NCI-H524 treated with DMSO at 0.1 percent for 48 hours (cell line): ENCODE measurements around the gene ALK.

ENCODE experiments used
- DNase-seq: peaks from one replicate; lab custom pipeline; 2025; lab: John Stamatoyannopoulos, UW

ALK gene

DNA sequence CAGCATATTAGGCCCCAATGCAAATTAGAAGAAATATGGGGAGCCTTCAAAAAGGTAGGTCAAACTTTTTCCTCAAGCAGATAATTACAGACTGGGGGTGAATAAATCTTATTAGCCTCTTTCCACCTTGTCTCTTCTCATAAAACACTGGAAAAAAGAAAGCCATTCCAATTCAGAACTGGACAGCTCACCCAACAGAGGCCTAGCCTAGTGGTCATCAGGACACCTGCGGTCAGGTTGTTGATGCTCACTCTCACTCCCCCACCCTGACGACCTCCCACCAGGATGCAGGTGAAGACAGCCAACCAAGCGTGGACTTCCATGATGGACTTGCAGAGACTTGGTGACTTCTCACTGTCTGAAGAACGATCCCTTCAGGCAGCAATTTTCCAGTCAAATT, 207.1 kb downstream of the ALK start:
- no peak for DNase-seq

DNA sequence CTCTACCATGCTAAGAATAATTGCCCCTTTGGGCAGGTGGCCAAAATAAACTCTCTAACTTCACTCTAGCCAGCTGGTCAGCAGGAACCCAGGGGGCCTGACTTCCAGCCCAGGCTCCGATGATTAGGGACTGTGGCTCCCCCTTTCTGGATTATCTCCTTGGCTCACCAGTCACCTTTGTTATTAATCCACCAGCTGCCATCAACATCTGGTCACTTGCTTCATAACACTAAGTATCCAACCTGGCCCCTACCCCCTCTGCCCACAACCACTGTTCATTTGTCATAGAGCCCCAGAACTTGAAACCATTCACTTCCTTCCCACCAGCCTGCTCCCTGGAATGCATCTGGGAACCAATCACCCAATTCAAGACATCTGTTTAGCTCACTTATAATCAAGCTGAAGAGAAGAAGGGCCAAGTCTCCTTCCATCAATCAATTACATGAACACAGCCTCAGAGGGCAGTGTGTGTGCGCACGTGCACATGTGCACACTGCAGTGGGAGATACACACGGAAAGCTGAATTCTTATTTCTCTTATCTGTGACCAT, 215.1 kb downstream of the ALK start:
- peak; percentile 94 for DNase-seq

DNA sequence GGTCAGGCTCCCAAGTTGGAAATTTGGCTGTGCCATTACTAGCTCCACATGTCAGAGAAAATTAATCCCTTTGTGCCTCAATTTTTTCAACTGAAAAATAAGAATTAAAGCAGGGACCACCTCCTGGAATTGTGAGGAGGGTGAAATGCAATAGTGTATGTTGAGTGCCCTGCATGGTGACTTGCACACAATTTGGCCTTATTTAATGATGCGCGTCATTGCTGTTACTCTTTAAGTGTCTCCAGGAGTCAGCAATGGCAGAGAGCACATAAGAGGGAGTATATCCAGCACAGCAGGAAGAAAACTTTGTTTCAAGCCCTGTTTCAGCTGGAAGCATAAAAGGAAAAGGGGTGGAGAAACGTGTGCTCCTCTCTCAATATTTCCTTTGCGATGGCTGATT, 215.8 kb downstream of the ALK start:
- no peak for DNase-seq

DNA sequence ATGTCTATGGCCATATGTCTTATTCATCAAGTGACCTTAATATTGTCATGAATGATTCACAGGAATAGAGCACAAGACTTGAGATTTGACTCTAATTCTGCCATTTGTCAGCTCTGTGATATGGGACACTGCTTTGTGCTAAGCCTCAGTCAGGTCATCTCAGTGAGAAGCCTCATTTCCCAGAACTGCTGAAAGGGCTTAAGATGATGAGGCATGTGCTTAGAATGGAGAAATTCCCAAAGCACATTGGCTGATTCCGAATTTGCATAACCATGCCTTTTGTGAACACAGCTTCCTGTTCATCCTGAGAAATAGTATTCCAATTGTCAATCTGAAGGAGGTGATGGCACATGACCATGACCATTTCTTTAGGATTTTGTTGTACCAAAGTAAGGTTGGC, 218.1 kb downstream of the ALK start:
- peak; percentile 72 for DNase-seq

DNA sequence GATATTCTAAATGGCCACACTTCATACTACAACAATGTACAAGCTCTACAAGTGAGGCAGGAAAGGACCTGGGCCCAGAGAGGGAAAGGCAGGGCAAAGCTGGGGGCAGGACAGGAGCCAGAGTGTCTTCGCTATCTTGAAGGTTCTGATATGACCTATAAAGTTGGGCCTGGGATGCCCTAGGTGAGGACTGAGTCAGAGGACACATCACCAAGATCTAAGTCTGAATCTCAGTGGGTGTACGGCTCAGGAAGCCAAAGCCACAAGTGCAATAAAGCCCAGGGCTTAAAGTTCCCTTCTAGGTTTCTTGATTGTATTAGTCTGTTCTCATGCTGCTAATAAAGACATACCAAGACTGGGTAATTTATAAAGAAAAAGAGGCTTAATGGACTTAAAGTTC, 219.1 kb downstream of the ALK start:
- no peak for DNase-seq

DNA sequence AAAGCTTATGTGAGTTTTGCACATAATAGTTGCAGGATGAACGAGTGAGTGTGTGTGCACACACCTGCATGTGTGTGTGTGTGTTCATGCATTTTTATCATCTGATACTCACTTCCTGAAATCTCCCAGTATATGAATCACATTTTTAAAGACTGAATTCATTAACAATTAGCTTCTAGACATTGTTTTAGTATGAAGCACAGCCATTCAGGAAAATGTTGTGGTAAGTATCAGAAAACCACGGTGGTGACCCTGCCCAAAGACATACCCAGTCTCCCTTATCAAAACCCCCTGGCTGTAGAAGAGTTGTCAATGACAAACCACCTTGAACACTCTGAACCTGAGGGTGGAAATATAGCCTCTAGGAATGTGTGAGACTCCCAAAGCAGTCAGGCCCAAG, 220.8 kb downstream of the ALK start:
- no peak for DNase-seq

DNA sequence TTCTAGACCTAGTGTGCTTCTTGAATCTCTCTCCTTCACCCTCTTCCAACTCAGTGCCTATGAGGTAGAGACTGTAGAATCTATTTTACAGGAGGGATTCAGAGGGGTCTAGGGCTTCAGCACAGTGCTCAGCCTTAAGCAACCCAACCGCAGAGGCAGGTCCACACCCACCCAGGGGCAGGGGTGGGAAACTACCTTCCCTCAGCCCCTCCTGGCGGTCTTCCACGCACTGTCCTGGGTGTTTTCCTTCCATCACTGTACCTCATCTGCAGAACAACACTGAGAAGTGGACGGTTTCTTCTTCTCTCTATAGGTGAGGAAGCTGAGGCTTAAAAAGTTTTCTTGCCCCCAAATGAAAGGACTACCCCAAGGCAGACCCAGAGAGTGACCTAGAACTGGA, 222.3 kb downstream of the ALK start:
- DNase-seq: no peak

DNA sequence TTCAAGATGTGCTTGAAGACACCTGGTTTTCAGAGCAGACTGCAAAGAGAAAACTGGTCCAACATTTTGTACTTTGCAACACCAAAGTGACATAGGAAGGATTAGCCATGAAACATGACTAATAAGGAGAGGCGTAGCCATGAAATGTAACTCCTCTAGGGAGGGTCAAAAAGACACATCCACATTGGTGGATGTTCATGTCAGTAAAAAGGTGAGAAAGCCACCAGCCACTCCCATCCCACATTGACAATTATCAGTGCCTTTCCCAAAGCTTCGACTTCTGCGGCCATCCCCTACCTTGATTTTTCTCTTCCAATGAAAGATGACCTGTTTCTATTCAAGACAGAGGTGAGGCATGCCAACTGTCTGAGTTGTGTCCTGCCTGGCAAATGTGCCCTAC, 223.2 kb downstream of the ALK start:
- no peak for DNase-seq

DNA sequence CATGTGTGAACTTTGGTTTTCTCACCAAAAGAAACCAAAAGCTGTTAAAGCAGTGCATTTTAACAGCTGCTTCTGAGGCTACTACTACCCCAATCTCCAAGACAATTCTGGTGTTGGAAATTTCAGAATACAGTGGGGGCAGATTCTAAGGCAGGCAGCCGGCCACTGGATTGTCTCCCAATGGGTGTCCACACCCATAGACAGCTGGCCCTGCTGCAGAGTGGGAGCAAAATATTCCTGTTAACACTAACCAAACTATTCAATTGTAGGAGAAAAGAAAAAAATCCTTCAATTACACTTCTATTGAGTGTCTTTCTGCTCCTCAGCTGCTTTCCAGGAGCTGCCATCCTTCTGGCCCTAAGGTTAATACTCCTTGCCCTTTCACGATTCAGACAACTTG, 223.7 kb downstream of the ALK start:
- no peak for DNase-seq

DNA sequence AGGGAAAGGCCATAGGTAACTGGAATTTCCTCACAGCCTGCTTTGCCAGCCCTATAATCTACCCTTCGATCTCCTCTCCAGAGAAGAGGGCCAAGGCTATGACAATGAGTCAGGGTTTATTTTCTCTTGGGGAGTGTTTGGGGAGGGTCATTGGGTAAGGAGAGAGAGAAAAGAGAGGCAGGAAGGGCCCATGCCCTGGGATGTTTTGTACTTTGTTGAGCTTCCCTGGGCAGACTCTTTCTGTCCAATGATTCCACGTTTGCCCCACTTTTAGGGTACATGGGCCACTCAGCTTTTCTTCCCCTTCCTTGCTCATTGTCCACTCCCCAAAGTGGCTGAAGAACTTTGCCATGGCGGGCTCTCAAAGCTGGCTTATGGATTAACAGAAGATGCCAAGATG, 224.2 kb downstream of the ALK start:
- no peak for DNase-seq

DNA sequence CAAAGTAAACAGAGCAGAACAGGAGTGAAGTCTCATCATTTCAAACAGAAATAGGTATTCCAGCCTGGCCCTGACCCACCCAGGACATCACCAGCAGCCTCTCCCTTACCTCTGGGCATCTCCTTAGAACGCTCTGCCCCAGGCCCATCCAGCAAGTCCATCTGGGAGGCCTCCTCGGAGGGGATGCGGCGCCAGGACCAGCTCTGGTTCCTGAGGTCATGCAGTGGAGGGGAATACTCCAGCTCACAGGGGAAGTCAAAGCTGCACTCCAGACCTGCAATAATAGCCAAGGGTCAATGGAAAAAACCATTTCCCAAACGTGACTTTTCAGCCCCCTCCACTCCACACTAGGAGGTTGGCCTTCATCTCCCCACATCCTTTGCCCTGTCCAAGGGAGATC, 226.6 kb downstream of the ALK start:
- DNase-seq: no peak

DNA sequence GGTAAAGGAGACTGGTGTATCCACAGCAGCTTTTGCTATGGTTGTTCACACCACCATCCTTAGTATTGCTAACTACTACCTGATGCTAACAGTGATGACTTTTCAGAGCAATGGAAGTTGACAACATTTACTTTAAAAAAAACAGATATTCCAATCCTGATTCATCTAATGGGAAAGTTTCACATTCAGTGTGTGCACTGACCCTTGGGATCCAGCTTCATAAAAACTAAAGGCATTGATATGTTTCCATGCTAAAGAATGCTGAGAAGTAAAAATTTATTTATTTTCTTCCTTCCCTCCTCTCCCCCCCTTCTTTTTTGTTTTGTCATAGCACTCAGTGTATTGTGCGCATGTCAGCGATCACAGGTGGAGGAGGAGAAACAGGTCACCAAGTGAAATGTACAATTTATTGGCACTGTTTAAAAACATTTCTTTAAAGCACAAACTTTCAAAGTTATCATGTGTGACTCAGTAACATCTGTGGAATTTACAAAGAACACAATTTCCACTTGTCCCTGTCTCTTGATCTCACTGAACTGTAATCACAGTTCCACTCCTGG, 229.9 kb downstream of the ALK start:
- no peak for DNase-seq

DNA sequence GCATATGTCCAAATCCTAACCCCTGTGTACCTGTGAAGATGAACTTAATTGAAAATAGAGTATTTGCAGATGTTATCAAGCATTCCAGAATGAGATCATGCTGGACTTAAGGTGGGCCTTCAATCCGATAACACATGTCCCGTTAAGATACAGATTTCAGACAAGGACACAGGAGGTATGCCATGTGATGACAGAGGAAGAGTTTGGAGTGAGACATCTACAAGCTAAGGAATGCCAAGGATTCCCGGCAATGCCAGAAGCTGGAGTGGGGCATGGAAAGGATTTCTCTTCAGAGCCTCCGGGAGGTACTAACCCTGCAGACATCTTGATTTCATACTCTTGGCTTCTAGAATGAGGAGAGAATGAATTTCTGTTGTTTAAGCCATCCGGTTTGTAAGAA, 231.7 kb downstream of the ALK start:
- no peak for DNase-seq

DNA sequence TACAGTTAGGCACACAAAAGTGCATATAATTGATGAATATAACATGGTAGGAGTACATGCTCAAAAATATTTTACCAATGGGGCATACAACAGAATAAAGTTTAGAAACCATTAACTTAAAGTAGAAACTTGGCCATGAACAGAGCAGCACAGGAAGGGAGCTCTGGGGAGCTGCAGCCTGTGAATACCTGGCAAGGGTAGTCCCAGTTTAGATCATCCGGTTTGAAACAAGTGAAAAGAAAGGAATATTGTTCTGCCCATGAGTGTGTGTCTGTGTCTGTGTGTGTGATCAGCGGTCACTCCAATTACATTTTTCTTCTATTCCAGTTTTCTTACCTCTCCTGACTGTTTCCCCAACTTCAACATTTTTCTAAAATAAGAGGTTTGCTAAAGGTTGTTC, 233.0 kb downstream of the ALK start:
- no peak for DNase-seq

DNA sequence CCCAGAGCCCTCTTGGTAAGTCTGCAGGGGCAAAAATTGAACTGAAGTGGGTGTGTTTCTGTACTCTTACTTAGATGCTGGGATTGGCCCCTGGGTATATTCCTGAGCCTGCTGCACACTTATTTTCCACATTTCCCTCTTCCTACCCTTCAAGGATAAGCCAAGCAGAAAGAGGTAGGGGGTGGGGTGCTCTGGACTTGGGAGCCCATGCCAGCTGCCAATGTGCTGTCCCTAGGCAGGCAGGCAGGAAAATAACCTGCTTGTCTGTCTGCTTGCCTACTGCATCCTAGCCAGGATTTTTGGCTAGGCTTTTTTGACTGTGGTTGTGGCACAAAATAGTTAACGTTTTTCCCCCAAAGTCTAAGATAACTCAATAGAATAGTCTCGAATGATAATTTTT, 234.3 kb downstream of the ALK start:
- DNase-seq: no peak

DNA sequence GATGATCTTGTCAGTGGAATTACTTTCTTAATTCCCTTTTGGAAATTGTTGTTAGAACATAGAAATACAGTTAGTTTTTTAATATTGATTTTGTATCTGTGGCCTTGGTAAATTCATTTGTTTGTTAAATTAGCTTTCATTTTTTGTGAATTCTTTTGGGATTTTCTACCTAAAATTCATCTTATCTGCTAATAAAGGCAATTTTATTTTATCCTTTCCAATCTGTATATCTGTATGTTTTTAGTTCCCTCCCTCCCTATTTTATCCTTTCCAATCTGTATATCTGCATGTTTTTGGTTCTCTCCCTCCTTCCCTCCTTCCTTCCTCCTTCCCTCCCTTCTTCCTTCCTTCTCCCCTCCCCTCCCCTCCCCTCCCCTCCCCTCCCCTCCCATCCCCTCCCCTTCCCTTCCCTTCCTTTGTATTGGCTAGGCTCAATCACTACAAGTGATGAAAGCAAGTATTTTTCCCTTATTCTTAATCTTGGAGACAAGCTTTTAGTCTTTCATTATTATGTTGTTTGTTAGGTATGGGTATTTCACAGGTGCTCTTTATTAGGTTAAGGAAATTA, 244.4 kb downstream of the ALK start:
- no peak for DNase-seq

DNA sequence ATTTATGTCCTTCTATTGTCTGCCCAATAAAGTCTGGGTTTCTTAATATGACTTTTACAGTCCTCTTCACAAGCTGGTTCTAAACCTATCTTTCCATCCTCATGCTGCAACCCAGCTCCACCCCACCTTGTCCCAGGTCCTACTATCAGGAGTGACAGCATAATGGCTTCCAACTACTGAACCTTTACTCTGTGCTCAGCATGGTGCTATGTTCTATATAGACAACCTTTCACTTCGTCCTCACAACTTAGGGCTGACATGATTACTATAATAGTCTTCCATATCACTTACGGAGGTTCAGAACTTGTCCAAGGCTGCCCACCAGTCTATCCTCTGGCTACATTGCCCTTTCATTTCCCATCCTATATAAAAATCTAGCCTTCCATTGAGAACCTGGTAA, 256.8 kb downstream of the ALK start:
- DNase-seq: no peak

DNA sequence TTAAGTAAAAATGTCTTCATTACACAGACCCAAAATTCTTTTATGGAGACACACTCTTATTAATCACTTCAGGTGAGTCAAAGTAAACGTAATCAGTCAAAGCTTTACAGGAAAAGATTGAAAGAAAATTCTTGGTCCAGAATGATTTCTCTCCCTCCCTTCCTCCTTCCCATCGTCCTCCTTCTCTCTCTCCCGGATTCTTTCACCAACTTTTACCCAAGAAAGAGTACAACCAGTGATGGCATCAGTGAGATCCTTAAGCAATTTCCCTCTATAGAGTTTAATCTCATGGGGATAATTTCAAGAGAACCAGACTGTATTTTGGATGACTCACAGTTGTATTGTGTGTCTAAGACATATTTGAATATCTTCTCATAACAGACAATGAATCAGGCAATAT, 258.1 kb downstream of the ALK start:
- DNase-seq: no peak

DNA sequence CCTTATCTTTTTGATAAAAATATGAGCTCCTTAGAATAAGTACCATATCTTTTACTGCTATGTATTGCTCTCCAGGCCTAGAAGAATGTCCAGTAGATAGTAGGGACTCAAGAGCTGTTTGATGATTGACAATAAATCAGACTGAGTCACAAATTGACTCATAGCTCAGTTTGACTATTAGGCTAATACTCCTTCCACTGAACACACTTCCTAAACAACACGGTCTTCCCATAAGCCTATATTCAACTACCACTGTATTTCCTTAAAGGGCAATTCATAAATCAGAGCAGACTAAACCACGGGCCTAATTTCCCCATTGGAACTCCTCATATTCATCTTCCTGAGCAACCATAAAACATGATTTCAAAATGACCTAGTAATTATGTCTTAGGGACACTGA, 258.5 kb downstream of the ALK start:
- no peak for DNase-seq

DNA sequence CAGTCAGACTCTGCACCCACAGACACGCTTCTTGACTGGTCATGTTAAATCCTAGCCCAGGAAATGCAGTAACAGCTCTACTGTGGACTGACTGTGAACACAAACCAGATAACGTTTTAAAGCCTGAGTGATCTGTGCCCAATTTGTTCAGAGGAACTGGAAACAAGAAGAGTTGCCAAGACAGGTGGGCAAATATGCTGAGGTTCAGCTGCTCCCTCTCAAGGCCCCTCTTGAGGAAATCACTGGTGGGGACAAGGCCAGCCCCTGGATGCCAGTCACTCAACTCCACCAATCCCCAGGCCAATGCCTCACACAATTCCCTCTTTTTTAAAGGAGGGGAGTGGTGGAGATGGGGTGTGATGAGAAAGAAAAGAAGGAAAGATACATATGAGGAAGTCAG, 261.2 kb downstream of the ALK start:
- no peak for DNase-seq

DNA sequence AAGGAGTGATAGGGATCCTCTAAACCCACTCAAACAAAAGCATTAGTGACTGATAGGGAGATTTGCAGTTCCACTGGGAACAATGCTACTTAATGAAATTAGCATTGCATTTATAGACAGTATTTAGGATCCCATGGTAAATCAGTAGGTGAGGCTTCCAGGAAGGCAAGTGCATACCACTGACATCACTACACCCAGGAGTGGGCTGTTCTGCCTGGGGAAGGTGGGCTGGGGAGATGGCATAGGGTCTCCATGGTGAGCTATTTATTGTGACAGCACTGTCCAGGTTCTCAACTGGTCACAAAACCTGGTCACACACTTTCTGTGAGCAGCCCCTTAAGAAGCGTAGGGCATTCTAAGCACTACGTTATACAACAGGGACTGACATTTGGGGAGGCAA, 262.2 kb downstream of the ALK start:
- no peak for DNase-seq

DNA sequence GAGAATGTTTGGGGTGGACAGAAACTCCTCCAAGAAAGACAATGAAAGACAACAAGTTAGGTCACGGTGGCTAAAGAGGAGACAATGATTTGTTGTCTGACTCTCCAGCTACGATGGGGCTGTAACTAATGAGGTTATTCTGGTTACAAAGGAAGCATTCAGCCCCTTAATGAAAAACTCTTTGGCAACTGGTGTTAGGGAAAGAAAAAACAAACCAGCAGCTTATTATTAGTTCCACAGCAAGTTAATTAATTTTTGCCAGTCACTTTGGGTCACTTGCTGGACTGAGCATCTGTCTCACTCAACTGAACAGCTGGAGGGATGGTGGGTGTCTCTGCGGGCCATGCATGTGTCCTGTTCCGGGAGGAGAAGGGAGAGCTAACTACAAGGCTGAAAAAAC, 263.7 kb downstream of the ALK start:
- no peak for DNase-seq

DNA sequence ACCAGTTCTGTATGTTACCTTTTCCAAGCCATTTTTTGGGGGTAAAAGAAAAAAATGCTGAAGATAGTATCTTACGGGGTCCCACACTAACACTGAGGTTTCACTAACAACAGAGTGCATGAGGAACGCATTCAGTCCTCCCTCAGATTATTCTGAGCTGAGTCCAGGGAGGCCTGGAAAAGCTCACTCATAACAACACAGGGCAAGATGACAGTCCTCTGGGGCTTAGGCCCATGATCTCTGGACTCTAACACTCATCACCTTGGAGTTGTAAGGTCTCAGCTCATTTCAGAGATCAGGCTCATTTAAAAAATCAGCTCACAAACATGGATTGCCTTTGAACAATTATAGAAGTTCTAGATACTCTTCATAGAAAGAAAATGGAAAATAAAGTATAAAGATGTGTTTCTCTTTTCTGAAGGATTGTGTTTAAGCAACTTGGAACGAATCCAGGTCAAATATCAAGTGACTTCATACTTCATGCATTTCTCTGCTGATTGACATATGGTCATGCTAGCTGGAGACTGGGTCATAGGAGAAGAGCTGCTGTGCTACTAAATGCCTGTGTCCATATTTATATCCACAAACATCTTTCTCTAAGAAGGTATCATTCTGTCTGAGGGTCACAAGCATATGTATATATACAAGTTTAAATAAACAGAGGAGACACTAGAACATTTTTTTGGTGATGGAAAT, 265.8 kb downstream of the ALK start:
- DNase-seq: no peak

DNA sequence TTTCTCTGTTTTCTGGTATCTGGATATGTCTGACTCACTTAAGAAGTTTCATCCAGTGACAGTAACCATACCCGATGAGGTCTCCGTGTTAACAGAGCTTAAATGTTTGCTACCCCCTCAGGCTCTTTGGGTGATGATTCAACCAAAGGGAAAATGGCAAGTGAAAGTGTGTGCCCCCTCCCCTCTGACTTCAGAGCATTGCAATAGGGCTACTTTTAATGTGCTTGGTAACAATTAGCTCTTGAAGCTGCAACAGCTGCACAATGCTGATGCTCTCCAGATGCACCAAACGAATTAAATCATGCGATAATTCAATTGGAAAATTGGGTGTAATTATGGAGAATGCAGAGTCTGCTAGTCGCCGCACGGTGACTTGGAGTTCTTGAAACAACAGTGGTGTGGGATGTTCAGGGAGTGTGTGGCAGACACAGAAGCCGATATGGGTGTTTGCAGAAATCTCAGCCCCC, 270.7 kb downstream of the ALK start:
- DNase-seq: no peak
